T follicular helper cell (primary cell): ENCODE results near the gene IFNL1.
"Not testable (repeated sequence)": the region's sequence is repeated elsewhere in the genome, so short reads cannot be mapped to it uniquely, and the experiment has no call there.

Experiments
- DNase-seq: peaks from one replicate; pipeline ENCODE4 v3.0.0-alpha.2; 2020; ENCODE audit warnings: low read depth

Gene IFNL1

GRCh38 chr19:39308531-39309304, 12.5 kb downstream of the IFNL1 start:
- no peak for DNase-seq

- DNase-seq, result not testable (repeated sequence)
Observed at GRCh38 chr19:39309305-39309670, 13.1 kb downstream of the IFNL1 start.

GRCh38 chr19:39310558-39311311, 14.5 kb downstream of the IFNL1 start:
- DNase-seq, result no peak

GRCh38 chr19:39314016-39314728, 18.0 kb downstream of the IFNL1 start:
- no peak for DNase-seq

GRCh38 chr19:39315933-39316332, 19.7 kb downstream of the IFNL1 start:
- no peak for DNase-seq

GRCh38 chr19:39316627-39317321, 20.6 kb downstream of the IFNL1 start:
- no peak for DNase-seq

- DNase-seq, result no peak
Observed at GRCh38 chr19:39317476-39317875, 21.3 kb downstream of the IFNL1 start.

- DNase-seq, result no peak
Observed at GRCh38 chr19:39318071-39318470, 21.9 kb downstream of the IFNL1 start.

- no peak for DNase-seq
Observed at GRCh38 chr19:39318690-39319089, 22.5 kb downstream of the IFNL1 start.

GRCh38 chr19:39319098-39319891, 23.1 kb downstream of the IFNL1 start:
- DNase-seq, result no peak

- DNase-seq, result no peak
Observed at GRCh38 chr19:39319892-39320248, 23.7 kb downstream of the IFNL1 start.

GRCh38 chr19:39321117-39321831, 25.1 kb downstream of the IFNL1 start:
- DNase-seq, result no peak

- no peak for DNase-seq
Observed at GRCh38 chr19:39321832-39322176, 25.6 kb downstream of the IFNL1 start.

GRCh38 chr19:39324242-39324842, 28.1 kb downstream of the IFNL1 start:
- DNase-seq, result no peak

- DNase-seq, result no peak
Observed at GRCh38 chr19:39325778-39326665, 29.8 kb downstream of the IFNL1 start.

- DNase-seq, result no peak
Observed at GRCh38 chr19:39327363-39328045, 31.3 kb downstream of the IFNL1 start.

- peak; percentile 74 for DNase-seq
Observed at GRCh38 chr19:39328046-39328705, 32.0 kb downstream of the IFNL1 start.

GRCh38 chr19:39329948-39330347, 33.7 kb downstream of the IFNL1 start:
- no peak for DNase-seq
